D721Med (cell line): ENCODE measurements around the gene KLF3.

Experiments
- DNase-seq: peaks from one replicate; pipeline ENCODE4 v3.0.0; 2011; ENCODE audit warnings: low spot score; ENCODE audit not compliant: insufficient read length
- FAIRE-seq: peaks from 2 replicates; lab custom pipeline; 2011; peaks lifted over from hg19 to GRCh38; lab: Jason Lieb, UNC
- TF ChIP-seq, protein P1 (sequence below): IDR thresholded peaks from 2 replicates; pipeline ENCODE4 v1.5.1; 2012; ENCODE audit warnings: mild to moderate bottlenecking, control low read depth; ENCODE audit not compliant: insufficient read depth; ENCODE audit errors: missing control alignments

Gene KLF3

DNA sequence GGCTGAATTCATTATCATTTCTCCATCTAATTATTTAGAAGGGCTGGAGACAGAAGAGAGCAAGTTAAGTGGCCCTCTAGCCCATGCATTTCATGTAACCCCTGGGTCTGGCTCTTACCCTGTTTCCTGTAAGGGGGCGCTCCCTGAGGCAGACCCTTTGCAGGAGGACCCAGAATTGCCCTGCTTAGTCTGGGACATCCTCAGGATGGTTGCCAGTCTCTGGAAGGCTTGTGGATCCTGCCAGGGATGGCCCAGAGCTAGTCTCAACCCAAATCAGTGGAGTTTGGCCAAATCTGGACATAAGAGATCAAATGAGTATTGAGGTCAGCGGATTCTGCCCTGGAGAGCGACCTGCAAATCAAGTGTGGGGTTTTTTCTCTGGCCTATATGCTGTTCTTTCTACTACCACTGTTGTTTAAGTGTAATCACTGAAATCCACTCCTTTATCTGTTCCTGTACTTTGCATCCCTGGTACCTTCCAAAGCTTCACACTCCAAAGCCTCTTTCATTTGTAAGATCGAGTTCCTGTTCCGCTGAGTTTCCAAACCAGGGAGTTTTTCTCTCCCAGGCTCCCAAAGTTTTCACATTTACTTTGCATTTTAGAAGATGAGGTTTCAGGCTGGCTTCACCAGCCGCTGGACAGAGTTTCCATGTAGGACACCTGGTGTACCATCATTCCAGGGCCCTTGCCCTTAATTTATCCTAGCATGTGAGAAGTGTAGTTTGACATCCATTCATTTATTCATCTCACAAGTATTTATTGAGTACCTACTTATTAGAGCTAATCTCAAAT lies 6.3 kb downstream of the KLF3 start:
- TF ChIP-seq, protein P1, sequence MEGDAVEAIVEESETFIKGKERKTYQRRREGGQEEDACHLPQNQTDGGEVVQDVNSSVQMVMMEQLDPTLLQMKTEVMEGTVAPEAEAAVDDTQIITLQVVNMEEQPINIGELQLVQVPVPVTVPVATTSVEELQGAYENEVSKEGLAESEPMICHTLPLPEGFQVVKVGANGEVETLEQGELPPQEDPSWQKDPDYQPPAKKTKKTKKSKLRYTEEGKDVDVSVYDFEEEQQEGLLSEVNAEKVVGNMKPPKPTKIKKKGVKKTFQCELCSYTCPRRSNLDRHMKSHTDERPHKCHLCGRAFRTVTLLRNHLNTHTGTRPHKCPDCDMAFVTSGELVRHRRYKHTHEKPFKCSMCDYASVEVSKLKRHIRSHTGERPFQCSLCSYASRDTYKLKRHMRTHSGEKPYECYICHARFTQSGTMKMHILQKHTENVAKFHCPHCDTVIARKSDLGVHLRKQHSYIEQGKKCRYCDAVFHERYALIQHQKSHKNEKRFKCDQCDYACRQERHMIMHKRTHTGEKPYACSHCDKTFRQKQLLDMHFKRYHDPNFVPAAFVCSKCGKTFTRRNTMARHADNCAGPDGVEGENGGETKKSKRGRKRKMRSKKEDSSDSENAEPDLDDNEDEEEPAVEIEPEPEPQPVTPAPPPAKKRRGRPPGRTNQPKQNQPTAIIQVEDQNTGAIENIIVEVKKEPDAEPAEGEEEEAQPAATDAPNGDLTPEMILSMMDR: no peak
- no peak for FAIRE-seq
- no peak for DNase-seq

GRCh38 chr4:38670939-38671591 lies 7.1 kb downstream of the KLF3 start:
- DNase-seq (no peak), FAIRE-seq (no peak)
- TF ChIP-seq, protein P1: no peak

DNA sequence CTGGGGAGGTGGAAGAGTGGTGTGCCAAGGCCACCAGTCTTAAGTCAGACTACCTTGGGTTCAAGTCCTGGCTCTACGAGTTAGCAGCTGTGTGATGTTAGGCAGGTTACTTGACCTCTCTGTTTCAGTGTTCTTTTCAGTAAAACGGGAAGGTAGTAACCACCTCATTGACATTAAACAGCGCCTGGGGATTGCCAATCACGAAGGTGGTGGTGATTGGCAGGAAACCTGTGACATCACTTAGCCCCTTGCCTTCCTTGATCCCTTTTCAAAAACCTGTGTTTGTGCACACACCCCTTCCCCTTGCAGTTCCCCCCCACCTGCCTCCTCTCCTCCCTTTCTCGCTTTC lies 7.6 kb downstream of the KLF3 start:
- DNase-seq (no peak), FAIRE-seq (no peak)
- TF ChIP-seq, protein P1: no peak

DNA sequence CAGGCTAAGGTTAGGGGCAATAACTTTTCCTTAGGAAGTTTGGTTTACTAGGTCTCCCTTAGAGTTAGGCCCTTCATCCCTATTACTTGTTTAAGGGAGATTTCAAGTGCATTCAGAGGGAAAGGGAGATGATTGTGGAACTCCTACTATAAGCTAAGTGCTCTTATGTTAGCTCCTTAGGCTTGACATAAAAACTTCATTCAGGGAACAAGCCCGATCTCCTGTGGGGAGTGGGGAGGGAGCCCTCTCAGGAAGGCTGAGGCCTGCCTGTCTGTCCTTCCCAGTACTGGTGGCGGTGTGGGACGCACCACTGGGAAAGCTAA lies 8.0 kb downstream of the KLF3 start:
- TF ChIP-seq, protein P1: no peak
- DNase-seq: no peak
- FAIRE-seq: no peak

DNA sequence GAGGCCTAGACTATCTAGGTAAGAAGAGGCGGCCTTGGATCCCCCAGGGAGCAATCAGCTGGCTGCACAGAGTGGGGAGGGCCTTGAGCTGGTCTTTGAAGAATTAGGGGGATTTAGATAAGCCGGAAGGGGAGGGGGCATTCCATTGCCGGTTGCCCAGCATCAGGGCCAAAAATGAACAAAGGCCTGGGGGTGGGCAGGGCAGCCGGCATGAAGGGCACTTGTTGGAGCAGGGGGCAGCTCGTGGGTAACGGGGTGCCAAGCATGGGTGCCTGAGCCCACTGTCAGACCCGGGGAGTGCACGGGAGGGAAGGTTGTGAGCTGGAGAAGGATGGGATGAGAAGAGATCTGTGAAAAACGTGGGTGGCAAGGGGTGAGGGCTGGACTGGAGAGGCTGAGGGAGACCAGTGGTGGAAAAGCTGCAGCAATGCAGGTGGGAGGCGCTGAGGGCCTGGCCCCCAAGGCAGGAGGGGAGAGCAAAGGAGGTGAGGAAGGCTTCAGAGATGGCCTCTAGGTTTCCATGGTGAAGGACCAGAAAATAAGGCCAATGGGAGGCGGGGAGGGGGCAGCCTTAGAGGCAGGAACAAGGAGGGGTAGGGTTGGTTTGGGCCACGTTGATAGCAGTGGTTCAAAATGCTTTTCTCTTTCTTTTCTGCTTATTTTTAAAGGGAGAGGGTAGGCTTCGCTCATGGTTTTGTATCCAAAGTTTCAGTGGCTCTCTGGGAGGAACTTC lies 8.6 kb downstream of the KLF3 start:
- TF ChIP-seq, protein P1: no peak
- no peak for DNase-seq
- FAIRE-seq: no peak

GRCh38 chr4:38673130-38673978 lies 9.4 kb downstream of the KLF3 start:
- DNase-seq (no peak), FAIRE-seq (no peak)

More at GRCh38 chr4:38673130-38673978, 9.4 kb downstream of the KLF3 start:
- TF ChIP-seq, protein P1: no peak
